RWPE1 (cell line): ENCODE measurements around the gene MAP3K7.

ENCODE experiments used
- CTCF ChIA-PET: fragments of 350-600 bp; sonication (Branson Sonifier 250); formaldehyde crosslinking; extraction: SDS; loops from one replicate; lab custom pipeline; 2021; lab: Yijun Ruan, JAX
- POLR2A ChIA-PET: fragments of 400-600 bp; formaldehyde crosslinking; extraction: SDS; loops from one replicate; lab custom pipeline; 2020; ENCODE audit warnings: antibody characterized with exemption; ENCODE audit not compliant: low non-redundant PET; lab: Yijun Ruan, JAX
- DNase-seq: peaks from one replicate; pipeline ENCODE4 v3.0.0; 2012; ENCODE audit warnings: low spot score
- H3K27ac ChIP-seq: fragments of 450-650 bp; 2 replicates; pipeline ENCODE4 v1.5.1; 2017
- CTCF ChIP-seq: fragments of 450-650 bp; conservative IDR thresholded peaks from 2 replicates; pipeline ENCODE4 v1.5.1; 2017; ENCODE audit warnings: low read depth, mild to moderate bottlenecking

MAP3K7 gene

GRCh38 chr6:90484385-90484784 lies 102.5 kb downstream of the MAP3K7 start:
- TF ChIP-seq CTCF, result no peak
- no peak overlapping the region for H3K27ac ChIP-seq
- ChIA-PET CTCF (no interaction called here), POLR2A (interaction anchor here (0.6 kb wide), 1 partner anchor 16 kb away, joined by 4 read pairs; no protein-coding TSS in a partner anchor)
- DNase-seq, result no peak

- CTCF ChIA-PET, result no interaction called here
These were observed 102.9 kb downstream of the MAP3K7 start for GRCh38 chr6:90483956-90484355.

GRCh38 chr6:90483116-90483839 lies 103.6 kb downstream of the MAP3K7 start:
- no peak overlapping the region for H3K27ac ChIP-seq
- no peak for DNase-seq
- ChIA-PET CTCF (interaction anchor here (0.6 to 0.7 kb wide), 2 partner anchors 77 to 207 kb away, joined by 3 to 4 read pairs; no protein-coding TSS in a partner anchor), POLR2A (no interaction called here)
- TF ChIP-seq CTCF, result no peak

More at GRCh38 chr6:90483956-90484355, 102.9 kb downstream of the MAP3K7 start:
- no peak for TF ChIP-seq CTCF
- H3K27ac ChIP-seq, result no peak overlapping the region
- POLR2A ChIA-PET, result no interaction called here
- DNase-seq, result no peak

- TF ChIP-seq CTCF, result no peak
- no peak overlapping the region for H3K27ac ChIP-seq
- ChIA-PET CTCF (interaction anchor here (0.6 to 2.4 kb wide), 2 partner anchors 197 to 540 kb away, joined by 3 to 19 read pairs; no protein-coding TSS in a partner anchor), POLR2A (no interaction called here)
- DNase-seq, result no peak
These were observed 106.2 kb downstream of the MAP3K7 start for GRCh38 chr6:90480666-90481065.

GRCh38 chr6:90479603-90479926 lies 107.3 kb downstream of the MAP3K7 start:
- no peak for DNase-seq
- POLR2A ChIA-PET, result no interaction called here
- peak; percentile 49 for TF ChIP-seq CTCF

GRCh38 chr6:90478789-90479602 lies 107.9 kb downstream of the MAP3K7 start:
- H3K27ac ChIP-seq, result no peak overlapping the region
- POLR2A ChIA-PET, result no interaction called here
- TF ChIP-seq CTCF, result peak; percentile 85

More at GRCh38 chr6:90479603-90479926, 107.3 kb downstream of the MAP3K7 start:
- CTCF ChIA-PET, result interaction anchor here (0.6 to 2.4 kb wide), 11 partner anchors 35 to 539 kb away, joined by 3 to 19 read pairs (median 4); no protein-coding TSS in a partner anchor
- no peak overlapping the region for H3K27ac ChIP-seq

More at GRCh38 chr6:90478789-90479602, 107.9 kb downstream of the MAP3K7 start:
- DNase-seq, result peak; percentile 96
- CTCF ChIA-PET, result interaction anchor here (0.6 to 2.4 kb wide), 12 partner anchors 25 to 538 kb away, joined by 3 to 19 read pairs (median 4); no protein-coding TSS in a partner anchor
